Left lobe of liver (tissue), 2 donors: ENCODE data around the gene LHX4. TPM values are rescaled to one million over a fixed set of nuclear protein-coding genes. Genes with fewer than 3 reads are reported as not detected.

Source experiments
- ATAC-seq: fragments of 200-7000 bp; cut with Tn5 transposase; one replicate; pipeline ENCODE4 v1.9.1; 2020; ENCODE audit warnings: mild to moderate bottlenecking, moderate library complexity
- DNase-seq: peaks from one replicate; pipeline ENCODE4 v3.0.0-alpha.2; 2020; ENCODE audit warnings: low spot score
- total RNA-seq: library from RNA; stranded (reverse); gene quantifications from one replicate; pipeline ENCODE4 v1.2.1, GENCODE V29; 2021
- donor health status: DM: no; HTN: no; CAD: no; lungs with moderate emphysema.
- donor health status: DM: no; HTN: yes; CAD: no.

LHX4 gene
- total RNA-seq, 1 donor from 2014 or later = 0.10 TPM

- ATAC-seq (no peak), DNase-seq (no peak)
These were observed 11.9 kb downstream of the LHX4 start for GRCh38 chr1:180241716-180242544.

- ATAC-seq (no peak), DNase-seq (no peak)
These were observed 13.6 kb downstream of the LHX4 start for GRCh38 chr1:180243517-180244221.

GRCh38 chr1:180244840-180245239, 14.8 kb downstream of the LHX4 start:
- ATAC-seq (no peak), DNase-seq (no peak)

- ATAC-seq (no peak), DNase-seq (no peak)
These were observed 16.5 kb downstream of the LHX4 start for GRCh38 chr1:180246579-180246978.

DNA sequence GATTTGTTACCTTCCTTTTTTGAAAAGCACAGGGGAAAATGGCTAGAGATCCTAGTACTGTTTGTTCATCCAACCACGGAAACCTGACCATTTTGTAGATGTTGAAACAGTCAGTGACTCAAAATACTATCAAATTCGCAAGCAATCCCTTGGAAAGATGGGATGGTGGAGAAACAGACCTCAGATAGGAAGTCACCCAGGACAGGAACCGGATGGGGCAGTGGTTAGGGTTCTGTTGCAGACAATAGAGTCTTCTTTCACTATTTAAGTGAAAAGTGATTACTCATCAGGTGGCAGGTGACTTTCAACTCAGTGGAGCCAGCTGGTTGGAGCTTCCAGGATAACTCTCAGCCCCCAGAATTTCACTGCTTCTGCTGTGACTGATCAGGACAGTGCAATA, 17.0 kb downstream of the LHX4 start:
- ATAC-seq (no peak), DNase-seq (no peak)

GRCh38 chr1:180247580-180247979, 17.5 kb downstream of the LHX4 start:
- DNase-seq (no peak), ATAC-seq (no peak)

DNA sequence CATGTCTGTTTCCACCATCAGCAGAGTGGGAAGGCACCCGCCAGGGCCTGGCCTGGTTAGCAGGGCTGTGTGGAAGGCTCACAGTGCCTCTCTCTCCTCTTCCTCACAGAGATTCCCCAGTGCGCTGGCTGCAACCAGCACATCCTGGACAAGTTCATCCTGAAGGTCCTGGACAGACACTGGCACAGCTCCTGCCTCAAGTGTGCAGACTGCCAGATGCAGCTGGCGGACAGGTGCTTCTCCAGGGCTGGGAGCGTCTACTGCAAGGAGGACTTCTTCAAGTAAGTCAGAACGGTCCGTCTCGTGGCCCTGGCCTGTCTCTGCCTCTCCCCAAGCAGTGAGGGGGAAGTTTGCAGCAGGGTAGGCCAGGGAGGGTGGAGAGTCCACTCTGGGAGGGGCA, 18.1 kb downstream of the LHX4 start:
- ATAC-seq = no peak
- DNase-seq = no peak

DNA sequence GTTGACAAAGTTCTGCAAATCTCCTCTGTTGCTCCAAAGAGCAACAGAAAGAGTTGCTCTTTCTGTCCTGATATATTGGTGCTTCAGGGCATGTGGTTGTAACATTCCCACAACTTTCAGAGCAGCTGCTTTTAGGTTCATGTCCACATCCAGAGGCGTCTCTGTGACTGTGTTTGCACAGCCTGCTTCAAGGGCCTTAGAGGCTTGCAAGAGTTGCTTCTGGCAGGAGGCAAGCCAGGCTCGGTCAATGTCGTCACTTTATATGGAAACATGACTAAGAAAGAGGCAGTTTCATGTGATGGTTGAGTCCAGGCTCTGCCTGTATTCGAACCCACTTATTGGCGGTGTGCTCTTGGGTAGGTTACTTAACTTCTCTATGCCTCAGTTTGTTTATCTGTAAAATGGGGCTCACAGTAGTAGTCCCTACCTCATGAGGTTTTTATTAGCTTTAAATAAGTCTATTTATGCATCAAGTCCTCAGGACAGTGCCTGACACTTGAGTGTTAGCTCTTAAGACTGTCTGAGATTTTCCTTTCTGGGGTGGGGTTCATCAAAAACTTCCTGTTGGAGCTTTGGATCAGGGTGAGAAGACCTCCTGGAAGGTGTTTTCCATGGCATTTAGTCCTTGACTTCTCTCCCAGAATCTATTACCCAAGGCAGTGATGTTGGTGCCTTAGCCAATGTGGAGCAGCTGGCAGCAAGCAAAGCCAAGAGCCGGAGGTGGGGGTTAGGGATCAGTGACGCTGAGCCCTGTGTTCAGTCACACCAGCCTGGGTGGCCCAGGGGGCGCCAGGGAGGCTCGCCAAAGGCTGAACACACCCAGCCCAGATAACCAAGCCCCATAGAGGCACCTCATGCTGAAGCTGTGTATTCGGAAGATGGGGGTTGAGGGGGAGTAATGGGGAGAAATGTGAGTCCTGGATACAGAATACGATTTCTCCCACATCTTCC, 18.9 kb downstream of the LHX4 start:
- ATAC-seq (no peak), DNase-seq (no peak)

DNA sequence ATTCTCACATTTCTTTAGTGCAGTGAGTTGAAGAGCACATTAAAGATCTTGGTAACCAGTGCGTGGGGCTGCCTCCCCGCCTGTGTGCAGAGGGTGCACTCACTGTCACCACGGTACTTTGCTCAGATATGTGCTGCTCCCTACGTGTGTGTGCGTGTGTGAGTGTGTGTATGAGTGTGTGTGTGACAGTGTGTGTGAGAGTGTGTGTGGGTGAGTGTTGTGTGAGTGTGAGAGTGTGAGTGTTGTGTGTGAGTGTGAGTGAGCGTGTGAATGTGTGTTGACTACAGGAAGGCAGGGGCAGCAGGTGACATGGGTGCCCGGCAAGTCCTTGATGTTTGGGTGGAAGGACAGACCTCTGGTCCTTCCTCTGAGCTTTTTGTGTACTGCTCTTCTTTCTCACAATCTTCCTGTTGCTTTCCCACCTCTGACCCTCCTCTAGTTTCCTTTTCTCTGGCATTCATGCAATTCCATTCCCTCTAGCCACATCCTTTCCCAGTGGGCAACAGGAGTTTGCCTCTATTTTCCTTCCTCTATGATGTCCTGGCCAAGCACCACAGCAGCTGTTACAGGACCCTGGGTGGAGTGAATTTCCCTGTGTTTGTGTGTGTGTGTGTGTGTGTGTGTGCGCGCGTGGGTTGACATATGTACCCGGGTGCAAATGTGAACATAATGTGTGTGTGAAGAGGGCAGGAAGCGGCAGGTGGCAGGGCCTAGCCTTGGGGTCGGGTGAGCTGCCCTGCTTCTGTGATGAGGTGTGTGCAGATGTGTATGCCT, 19.8 kb downstream of the LHX4 start:
- no peak for DNase-seq
- no peak for ATAC-seq

GRCh38 chr1:180250499-180250770, 20.4 kb downstream of the LHX4 start:
- DNase-seq (no peak), ATAC-seq (no peak)

GRCh38 chr1:180250883-180251509, 20.9 kb downstream of the LHX4 start:
- no peak for DNase-seq
- no peak for ATAC-seq

- ATAC-seq (no peak), DNase-seq (no peak)
These were observed 21.7 kb downstream of the LHX4 start for GRCh38 chr1:180251526-180252305.

- peak; percentile 92 for ATAC-seq
- peak; percentile 75 for DNase-seq
These were observed 22.8 kb downstream of the LHX4 start for GRCh38 chr1:180252638-180253536.

- DNase-seq = no peak
- no peak for ATAC-seq
These were observed 23.8 kb downstream of the LHX4 start for GRCh38 chr1:180253585-180254495.

DNA sequence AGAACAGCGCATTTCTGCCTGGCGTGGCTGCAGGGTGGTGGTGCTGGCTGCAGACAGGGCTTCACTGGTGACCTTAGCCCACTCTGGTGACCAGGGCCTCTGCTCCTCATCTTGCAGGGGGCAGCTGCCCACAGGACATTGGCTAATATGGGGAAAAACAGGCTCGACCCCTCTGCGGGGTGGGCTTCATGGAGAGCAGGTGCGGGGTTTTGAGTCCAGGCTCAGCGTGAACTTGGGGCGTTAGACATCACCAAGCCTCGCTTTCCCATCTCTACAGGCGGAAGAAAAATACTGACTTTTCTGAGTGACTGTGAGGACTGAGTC, 24.4 kb downstream of the LHX4 start:
- DNase-seq (no peak), ATAC-seq (no peak)

GRCh38 chr1:180254854-180255253, 24.8 kb downstream of the LHX4 start:
- DNase-seq (no peak), ATAC-seq (no peak)

DNA sequence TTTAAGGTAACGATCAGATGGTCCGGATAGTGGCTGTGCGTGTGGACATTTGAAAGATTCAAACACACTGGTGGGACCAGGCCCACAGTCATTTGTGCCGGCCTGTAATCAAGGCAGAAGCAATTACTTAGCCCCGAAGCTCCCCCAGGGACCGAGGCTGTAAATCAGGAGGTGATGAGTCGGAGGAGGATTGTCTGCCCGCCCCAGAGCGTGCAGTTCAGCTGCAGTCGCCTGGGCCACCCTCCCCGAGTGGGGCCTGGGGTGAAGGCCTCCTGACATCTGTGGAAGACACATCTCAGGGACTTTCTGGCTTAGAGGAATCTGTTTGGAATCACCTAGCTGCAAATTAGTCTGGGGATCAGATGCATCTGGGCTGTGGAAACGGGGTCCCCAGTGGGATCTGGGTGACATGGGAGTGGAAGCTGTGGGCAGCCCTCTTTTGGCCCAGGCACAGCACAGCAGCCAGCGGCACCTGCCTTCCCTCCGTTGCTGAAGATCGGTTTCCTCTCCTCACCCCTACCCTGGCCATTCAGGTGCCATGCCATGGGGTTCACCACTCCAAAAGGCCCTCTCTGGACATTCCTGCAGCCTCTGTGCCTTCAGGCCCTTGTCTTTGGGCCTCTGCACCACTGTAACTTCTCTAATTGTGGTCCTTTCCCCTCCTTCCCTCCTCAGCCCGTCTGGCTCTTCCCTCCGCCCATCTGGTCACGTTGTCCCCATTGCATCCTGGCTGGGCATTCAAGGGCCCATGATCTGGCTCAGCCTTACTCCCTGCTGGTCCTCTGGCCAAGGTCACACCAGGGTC, 25.7 kb downstream of the LHX4 start:
- no peak for ATAC-seq
- no peak for DNase-seq
